DND-41 (cell line): ENCODE results near the gene NBEA.

ENCODE experiments used
- CTCF ChIP-seq: IDR thresholded peaks from 2 replicates; pipeline ENCODE4 v1.5.1; 2012; ENCODE audit warnings: borderline replicate concordance, low read length, moderate library complexity, mild to moderate bottlenecking; ENCODE audit not compliant: poor library complexity, severe bottlenecking; ENCODE audit errors: extremely low read depth
- EZH2 ChIP-seq: IDR thresholded peaks from 3 replicates; pipeline ENCODE4 v1.6.1; 2012; ENCODE audit warnings: borderline replicate concordance, low read depth, mild to moderate bottlenecking, moderate library complexity, low read length, inconsistent platforms; ENCODE audit not compliant: severe bottlenecking

DNA sequence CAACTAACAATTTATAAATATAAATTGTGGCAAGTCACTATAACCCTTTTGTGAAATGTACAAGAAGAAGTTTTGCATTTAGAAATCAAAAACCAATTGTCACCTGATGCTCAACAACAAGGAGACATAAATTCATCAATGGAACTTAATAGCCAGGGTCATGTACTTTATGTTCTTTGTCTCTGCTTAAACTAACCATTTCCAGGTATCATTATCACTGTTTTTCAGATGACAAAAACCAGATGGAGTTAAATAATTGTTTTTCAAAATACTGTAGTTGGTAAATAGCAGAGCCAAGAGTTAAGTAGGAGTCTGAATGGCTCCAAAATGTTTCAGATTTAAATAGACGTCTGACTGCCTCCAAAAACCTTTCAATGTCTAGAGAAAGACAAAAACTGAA lies 606.7 kb downstream of the NBEA start:
- TF ChIP-seq EZH2, result no peak
- TF ChIP-seq CTCF, result no peak
